GM21576 (cell line): ENCODE data around the gene ORAI2.
"Not testable (repeated sequence)": the region's sequence is repeated elsewhere in the genome, so short reads cannot be mapped to it uniquely, and the experiment has no call there.

Experiments
- ATAC-seq: cut with Tn5 transposase; IDR thresholded peaks from one replicate; pipeline ENCODE4 v1.9.1; 2021; ENCODE audit warnings: mild to moderate bottlenecking, moderate library complexity; ENCODE audit not compliant: unreplicated experiment

Gene ORAI2

GRCh38 chr7:102494473-102495149, 61.2 kb downstream of the ORAI2 start:
- ATAC-seq: peak; percentile 45

- ATAC-seq: not testable (repeated sequence)
Measured at GRCh38 chr7:102496861-102497260, 63.5 kb downstream of the ORAI2 start.

- not testable (repeated sequence) for ATAC-seq
Measured at GRCh38 chr7:102497308-102497707, 63.9 kb downstream of the ORAI2 start.

GRCh38 chr7:102498321-102498720, 64.9 kb downstream of the ORAI2 start:
- ATAC-seq: not testable (repeated sequence)

- ATAC-seq: not testable (repeated sequence)
Measured at GRCh38 chr7:102503141-102503540, 69.8 kb downstream of the ORAI2 start.

GRCh38 chr7:102505298-102506185, 72.2 kb downstream of the ORAI2 start:
- not testable (repeated sequence) for ATAC-seq
